Measurements from ENCODE around the gene EPAS1.

Gene EPAS1

GRCh38 chr2:46290078-46290477 is 7.1 kb upstream of the EPAS1 start:
- H3K4me3 ChIP-seq (replicated peaks; ENCODE audit: low read depth, low read length): no peak overlapping the region
- no peak for DNase-seq (ENCODE audit: low read depth)
- no peak for TF ChIP-seq CTCF (IDR thresholded peaks at IDR 0.05; ENCODE audit: low read length, missing control alignments)

- peak; percentile 22 for DNase-seq (ENCODE audit: low read depth)
- no peak overlapping the region for H3K4me3 ChIP-seq (replicated peaks; ENCODE audit: low read depth, low read length)
- no peak for TF ChIP-seq CTCF (IDR thresholded peaks at IDR 0.05; ENCODE audit: low read length, missing control alignments)
Measured at GRCh38 chr2:46293466-46293865, 3.7 kb upstream of the EPAS1 start.

- no peak overlapping the region for H3K4me3 ChIP-seq (replicated peaks; ENCODE audit: low read depth, low read length)
- peak; percentile 44 for TF ChIP-seq CTCF (IDR thresholded peaks at IDR 0.05; ENCODE audit: low read length, missing control alignments)
- DNase-seq (ENCODE audit: low read depth): peak; percentile 37
Measured at GRCh38 chr2:46294176-46294836, 2.9 kb upstream of the EPAS1 start.

GRCh38 chr2:46296216-46296839 is 879 bp upstream of the EPAS1 start:
- no peak for DNase-seq (ENCODE audit: low read depth)
- H3K4me3 ChIP-seq (replicated peaks; ENCODE audit: low read depth, low read length): peak overlapping the region; percentile 62
- no peak for TF ChIP-seq CTCF (IDR thresholded peaks at IDR 0.05; ENCODE audit: low read length, missing control alignments)

DNA sequence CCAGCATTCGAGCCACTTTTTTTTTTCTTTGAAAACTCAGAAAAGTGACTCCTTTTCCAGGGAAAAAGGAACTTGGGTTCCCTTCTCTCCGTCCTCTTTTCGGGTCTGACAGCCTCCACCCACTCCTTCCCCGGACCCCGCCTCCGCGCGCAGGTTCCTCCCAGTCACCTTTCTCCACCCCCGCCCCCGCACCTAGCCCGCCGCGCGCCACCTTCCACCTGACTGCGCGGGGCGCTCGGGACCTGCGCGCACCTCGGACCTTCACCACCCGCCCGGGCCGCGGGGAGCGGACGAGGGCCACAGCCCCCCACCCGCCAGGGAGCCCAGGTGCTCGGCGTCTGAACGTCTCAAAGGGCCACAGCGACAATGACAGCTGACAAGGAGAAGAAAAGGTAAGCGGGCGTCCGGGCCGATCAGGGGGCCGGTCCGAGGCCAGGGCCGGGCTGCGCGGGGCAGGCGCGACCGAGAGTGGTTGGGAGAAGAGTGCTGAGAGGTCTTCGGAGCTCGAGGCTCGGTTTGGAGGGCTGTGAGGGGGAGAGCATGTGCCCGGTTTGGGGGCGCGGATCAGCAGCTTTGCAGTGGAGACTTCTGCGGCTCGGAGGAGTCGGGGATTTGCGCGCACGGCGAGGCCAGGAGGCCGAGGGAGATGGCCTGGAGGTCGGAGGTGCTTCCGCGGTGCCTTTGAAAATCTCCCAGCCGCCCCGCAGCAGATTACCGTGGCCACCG is 502 bp downstream of the EPAS1 start:
- TF ChIP-seq CTCF (IDR thresholded peaks at IDR 0.05; ENCODE audit: low read length, missing control alignments): no peak
- peak; percentile 40 for DNase-seq (ENCODE audit: low read depth)
- peak overlapping the region; percentile 98 for H3K4me3 ChIP-seq (replicated peaks; ENCODE audit: low read depth, low read length)

DNA sequence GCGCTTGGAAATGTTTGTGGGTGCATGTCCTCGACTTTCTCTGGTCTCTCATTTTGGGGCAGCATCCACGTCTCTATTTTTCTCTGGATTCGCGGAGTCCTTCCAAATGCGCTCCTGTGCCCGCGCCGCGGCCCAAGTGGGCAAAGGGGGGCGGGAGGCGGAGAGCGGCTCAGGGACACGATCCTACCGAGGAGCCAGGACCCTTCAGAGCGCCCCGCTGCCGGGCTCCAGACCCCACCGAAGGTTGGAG is 990 bp downstream of the EPAS1 start:
- no peak for TF ChIP-seq CTCF (IDR thresholded peaks at IDR 0.05; ENCODE audit: low read length, missing control alignments)
- DNase-seq (ENCODE audit: low read depth): no peak
- H3K4me3 ChIP-seq (replicated peaks; ENCODE audit: low read depth, low read length): peak overlapping the region; percentile 98
